Astrocyte of the spinal cord (primary cell): Measurements from ENCODE around the gene ABLIM1.

Source experiments
- DNase-seq: peaks from one replicate; pipeline ENCODE4 v3.0.0; 2011; ENCODE audit warnings: low read depth, low spot score
- H3K4me3 ChIP-seq: 2 replicates; pipeline ENCODE4 v1.5.1; 2011; ENCODE audit warnings: low read depth, mild to moderate bottlenecking, low read length, moderate library complexity
- CTCF ChIP-seq: IDR thresholded peaks from 2 replicates; pipeline ENCODE4 v1.5.1; 2012; ENCODE audit warnings: low read depth, mild to moderate bottlenecking, low read length, inconsistent platforms
- in situ Hi-C: cut with HindIII; loops from 2 replicates; pipeline ENCODE4 v1.10.0; 2017; ENCODE audit warnings: low sequenced_read_pairs

ABLIM1 gene

GRCh38 chr10:114643158-114643557, 14.9 kb downstream of the ABLIM1 start:
- in situ Hi-C loops: no loop called here
- H3K4me3 ChIP-seq: no peak overlapping the region
- no peak for DNase-seq
- no peak for TF ChIP-seq CTCF

- no peak for TF ChIP-seq CTCF
- in situ Hi-C loops: no loop called here
- no peak overlapping the region for H3K4me3 ChIP-seq
- DNase-seq: no peak
These were observed 15.3 kb downstream of the ABLIM1 start for GRCh38 chr10:114642729-114643128.

GRCh38 chr10:114638821-114639625, 19.1 kb downstream of the ABLIM1 start:
- H3K4me3 ChIP-seq: no peak overlapping the region
- TF ChIP-seq CTCF: no peak
- DNase-seq: peak; percentile 95
- in situ Hi-C loops: no loop called here

GRCh38 chr10:114635797-114636550, 22.1 kb downstream of the ABLIM1 start:
- in situ Hi-C loops: no loop called here
- DNase-seq: no peak
- no peak overlapping the region for H3K4me3 ChIP-seq
- TF ChIP-seq CTCF: no peak

GRCh38 chr10:114635101-114635500, 23.0 kb downstream of the ABLIM1 start:
- H3K4me3 ChIP-seq: no peak overlapping the region
- no peak for DNase-seq
- in situ Hi-C loops: no loop called here
- TF ChIP-seq CTCF: no peak

GRCh38 chr10:114634609-114634979, 23.5 kb downstream of the ABLIM1 start:
- DNase-seq: peak; percentile 92
- H3K4me3 ChIP-seq: no peak overlapping the region
- in situ Hi-C loops: no loop called here
- TF ChIP-seq CTCF: no peak
